Stimulated activated CD8-positive, alpha-beta memory T cell treated with anti-CD3 and anti-CD28 coated beads, Interleukin-12 subunit alpha, Interleukin-12 subunit beta, amount 100 ng/mL, for 1 hour (primary cell): ENCODE measurements around the gene FGGY.
"Not testable (repeated sequence)": the region's sequence is repeated elsewhere in the genome, so short reads cannot be mapped to it uniquely, and the experiment has no call there.

Source experiments
- DNase-seq: peaks from one replicate; pipeline ENCODE4 v3.0.0-alpha.2; 2020; ENCODE audit warnings: low read depth

The FGGY gene

GRCh38 chr1:59443310-59443709, 146.4 kb downstream of the FGGY start:
- DNase-seq = no peak

- DNase-seq = no peak
Observed at GRCh38 chr1:59444520-59444919, 147.6 kb downstream of the FGGY start.

DNA sequence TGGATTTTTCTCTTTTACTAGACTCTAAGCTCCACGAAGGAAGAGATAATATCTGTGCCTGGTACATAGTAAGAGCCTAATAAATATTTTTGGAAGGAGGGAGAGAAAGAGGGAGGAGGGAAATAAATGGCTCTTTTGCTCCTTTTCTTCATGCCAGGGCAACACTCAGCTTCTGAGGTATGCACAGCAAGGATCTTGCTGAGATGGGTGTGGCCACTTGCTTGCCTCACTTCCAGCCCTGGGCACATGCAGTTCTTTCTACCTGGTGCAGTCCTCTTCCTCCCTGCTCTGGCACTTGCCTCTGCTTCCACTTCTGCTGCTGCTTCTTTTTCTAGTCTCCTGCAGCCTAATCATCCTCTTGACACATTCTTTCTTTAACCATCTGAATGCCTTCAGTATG, 148.1 kb downstream of the FGGY start:
- no peak for DNase-seq

- DNase-seq = no peak
Observed at GRCh38 chr1:59446257-59446901, 149.5 kb downstream of the FGGY start.

DNA sequence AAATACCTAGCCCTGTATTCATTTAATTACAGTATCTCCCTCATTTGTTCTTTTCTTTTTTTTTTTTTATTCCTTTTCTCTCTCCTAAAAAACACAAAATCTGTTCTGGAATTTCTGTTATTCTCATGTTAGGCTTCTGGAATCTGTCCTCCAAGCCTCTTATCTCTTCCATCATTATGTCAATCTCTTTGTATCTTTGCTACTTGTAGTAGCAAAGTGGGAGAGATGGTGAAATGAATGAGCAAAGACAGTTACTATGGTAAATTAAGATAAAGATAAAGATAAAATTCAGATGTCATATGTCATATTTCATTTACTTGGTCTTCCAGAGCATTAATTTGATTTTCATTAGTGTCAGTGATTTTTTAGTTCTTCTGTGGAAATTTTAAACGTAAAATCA, 155.1 kb downstream of the FGGY start:
- DNase-seq = no peak

GRCh38 chr1:59452559-59452958, 155.7 kb downstream of the FGGY start:
- no peak for DNase-seq

GRCh38 chr1:59453297-59453968, 156.5 kb downstream of the FGGY start:
- DNase-seq = no peak

DNA sequence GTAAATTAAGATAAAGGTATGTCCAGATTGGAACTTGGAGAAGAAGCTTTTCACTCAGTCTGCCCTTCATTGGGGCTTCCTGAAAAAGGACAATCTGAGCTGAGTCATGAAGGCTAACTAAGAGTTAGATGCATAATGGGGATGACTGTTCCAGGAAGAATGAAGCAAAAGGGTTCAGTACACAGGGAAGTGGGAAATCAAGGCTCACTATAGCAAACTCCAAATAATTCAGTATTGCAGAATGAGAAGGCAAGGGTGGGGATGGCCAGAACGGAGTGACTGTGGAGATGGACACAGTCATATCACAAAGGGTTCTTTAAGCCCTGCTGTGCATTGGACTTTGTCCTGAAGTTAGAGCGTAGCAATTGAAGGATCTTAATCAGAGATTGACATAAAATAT, 158.3 kb downstream of the FGGY start:
- DNase-seq = no peak

DNA sequence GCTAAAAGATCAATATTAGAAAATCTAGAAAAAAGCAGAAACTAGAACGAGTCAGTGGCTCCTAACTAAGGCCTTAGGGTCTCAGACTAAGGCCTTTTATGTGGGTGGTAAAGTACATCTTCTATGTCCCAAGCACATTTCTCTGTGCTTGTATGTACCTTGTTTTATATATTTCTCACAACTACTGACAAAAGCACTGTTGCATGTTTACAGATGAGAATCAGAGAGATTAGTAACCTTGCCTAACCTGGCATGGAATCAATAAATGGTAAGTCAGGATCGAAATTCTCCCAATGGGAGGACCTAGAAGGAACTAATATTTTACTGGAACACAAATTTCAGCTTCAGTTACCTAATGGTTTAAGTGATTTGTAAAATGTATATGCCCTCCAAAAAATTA, 160.9 kb downstream of the FGGY start:
- DNase-seq = no peak

DNA sequence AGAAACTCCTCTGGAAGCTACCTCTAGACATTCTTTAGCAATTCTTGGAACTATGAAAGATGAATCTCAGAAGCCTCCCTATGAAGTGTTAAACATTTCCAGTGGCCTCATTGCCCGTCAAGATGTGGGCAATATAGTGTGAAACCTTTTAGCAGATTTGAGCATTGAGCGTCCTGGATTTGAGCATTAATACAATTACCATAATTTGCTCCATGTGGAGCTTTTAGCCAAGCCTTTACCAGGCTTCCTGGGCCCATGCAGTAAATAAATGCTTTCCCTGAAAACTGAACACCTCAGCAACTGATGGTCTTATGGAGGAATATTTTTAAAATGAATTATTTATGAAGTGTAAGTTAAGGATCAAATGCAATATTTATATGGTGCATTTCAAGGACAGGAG, 162.0 kb downstream of the FGGY start:
- DNase-seq = no peak

- not testable (repeated sequence) for DNase-seq
Observed at GRCh38 chr1:59462942-59463341, 166.0 kb downstream of the FGGY start.

DNA sequence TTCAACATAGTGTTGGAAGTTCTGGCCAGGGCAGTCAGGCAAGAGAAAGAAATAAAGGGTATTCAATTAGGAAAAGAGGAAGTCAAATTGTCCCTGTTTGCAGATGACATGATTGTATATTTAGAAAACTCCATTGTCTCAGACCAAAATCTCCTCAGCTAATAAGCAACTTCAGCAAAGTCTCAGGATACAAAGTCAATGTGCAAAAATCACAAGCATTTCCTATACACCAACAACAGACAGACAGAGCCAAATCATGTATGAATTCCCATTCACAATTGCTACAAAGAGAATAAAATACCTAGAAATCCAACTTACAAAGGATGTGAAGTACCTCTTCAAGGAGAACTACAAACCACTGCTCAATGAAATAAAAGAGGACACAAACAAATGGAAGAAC, 168.6 kb downstream of the FGGY start:
- not testable (repeated sequence) for DNase-seq

DNA sequence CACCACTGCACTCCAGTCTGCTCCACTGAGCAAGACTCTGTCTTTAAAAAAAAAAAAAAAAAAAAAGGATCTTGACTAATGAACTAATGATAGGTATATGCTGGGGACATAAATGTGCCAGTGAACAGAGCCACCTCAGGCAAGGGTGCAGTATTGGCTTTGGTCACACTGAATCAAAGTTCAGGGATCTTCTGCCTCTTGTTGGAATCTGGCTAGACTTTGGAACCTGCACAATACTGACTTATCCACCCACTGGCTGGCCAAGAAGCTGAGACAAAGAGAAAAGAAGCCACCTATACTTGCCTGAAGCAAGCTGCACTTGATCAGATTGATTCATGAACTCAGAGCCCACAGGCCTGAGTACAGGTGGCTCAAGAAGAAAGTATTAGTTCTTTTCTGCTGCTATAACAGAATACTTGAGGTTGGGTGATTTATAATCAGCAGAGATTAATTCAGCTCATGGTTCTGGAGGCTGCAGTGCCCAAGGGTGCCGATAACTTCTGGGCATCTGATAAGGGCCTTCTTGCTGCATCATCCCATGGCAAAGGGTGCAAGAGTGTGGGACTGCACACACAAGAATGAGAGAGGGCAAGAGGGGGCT, 172.0 kb downstream of the FGGY start:
- no peak for DNase-seq

DNA sequence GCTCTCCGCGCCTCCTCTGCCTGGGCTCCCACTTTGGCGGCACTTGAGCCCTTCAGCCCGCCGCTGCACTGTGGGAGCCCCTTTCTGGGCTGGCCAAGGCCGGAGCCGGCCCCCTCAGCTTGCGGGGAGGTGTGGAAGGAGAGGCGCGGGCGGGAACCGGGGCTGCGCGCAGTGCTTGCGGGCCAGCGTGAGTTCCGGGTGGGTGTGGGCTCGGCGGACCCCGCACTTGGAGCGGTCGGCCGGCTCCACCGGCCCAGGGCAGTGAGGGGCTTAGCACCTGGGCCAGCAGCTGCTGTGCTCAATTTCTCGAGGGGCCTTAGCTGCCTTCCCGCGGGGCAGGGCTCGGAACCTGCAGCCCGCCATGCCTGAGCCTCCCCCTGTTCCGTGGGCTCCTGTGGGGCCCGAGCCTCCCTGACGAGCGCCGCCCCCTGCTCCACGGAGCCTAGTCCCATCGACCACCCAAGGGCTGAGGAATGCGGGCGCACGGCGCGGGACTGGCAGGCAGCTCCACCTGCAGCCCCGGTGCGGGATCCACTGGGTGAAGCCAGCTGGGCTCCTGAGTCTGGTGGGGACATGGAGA, 175.2 kb downstream of the FGGY start:
- DNase-seq = not testable (repeated sequence)

DNA sequence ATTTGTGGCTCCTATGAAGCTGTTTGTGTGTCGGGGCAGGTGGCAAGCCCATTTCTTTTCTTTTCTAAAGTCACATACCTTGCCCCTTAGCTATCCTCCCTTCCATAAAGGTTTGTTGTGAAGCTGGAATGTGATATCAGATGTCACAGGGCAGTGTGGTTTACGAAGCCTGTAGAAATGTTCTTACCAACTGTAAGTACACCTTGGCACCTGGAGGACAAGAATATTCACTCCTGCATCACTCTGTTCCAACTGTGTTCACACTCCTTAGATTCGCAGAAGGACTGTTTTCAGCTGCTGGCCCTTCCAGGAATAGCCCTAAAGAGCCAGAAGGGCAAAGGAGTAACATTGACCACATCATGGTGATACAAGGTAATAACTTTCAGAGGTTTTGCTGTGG, 176.9 kb downstream of the FGGY start:
- DNase-seq = no peak

- no peak for DNase-seq
Observed at GRCh38 chr1:59474496-59474895, 177.6 kb downstream of the FGGY start.

DNA sequence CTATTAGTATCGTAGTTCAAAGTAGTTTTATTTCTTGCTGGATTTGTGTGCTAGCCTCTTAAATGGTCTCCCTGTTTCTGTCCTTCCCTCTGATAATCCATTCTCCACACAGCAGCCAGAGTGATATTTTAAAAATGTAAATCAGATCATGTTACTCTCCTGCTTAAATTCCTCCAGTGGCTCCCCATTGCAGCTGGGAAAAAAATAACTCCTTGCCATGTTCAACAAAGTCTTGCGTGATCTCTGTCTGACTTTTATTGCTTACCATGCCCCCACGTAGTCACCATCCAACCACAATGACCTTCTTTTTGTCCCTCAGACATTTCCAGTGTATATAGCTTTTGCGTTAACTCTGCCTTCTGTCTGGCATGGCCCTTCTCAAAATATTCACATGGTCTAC, 178.8 kb downstream of the FGGY start:
- DNase-seq = no peak

- no peak for DNase-seq
Observed at GRCh38 chr1:59477286-59477685, 180.4 kb downstream of the FGGY start.

DNA sequence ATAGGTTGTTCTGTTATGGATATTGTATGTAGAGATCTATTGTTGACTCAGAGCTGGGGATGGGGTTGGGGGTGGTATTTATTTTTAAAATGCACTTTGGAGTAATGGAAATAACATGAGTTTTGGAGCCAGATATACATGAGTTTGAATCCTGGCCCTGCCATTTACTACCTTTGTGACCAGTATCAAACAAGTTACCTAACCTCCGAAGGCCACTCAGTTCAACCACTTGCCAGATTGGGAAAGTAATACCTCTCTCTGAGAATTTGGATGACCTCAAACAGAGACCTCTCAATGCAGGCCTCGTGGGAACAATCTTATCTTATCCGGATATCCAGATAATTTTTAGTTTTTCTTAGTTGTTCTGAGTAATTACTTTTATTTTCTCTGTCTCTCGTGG, 181.0 kb downstream of the FGGY start:
- no peak for DNase-seq

DNA sequence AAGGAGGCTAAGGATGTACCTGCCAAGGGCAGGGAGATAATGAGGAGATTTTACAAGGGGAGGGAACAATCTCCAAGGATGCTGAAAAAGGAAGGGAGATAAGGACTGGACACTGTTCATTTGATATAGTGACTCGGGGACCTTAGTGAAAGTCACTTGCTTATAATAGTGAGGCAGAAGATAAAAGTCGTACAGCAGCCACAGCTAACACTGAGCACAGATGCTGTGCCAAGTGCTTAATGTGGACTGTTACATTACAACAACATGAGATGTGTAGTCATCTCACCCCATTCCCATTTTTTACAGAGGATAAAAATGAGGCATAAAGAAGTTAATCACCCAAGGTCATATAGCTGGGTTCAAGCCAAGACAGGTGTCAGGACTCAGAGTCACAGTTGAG, 181.9 kb downstream of the FGGY start:
- DNase-seq = no peak

DNA sequence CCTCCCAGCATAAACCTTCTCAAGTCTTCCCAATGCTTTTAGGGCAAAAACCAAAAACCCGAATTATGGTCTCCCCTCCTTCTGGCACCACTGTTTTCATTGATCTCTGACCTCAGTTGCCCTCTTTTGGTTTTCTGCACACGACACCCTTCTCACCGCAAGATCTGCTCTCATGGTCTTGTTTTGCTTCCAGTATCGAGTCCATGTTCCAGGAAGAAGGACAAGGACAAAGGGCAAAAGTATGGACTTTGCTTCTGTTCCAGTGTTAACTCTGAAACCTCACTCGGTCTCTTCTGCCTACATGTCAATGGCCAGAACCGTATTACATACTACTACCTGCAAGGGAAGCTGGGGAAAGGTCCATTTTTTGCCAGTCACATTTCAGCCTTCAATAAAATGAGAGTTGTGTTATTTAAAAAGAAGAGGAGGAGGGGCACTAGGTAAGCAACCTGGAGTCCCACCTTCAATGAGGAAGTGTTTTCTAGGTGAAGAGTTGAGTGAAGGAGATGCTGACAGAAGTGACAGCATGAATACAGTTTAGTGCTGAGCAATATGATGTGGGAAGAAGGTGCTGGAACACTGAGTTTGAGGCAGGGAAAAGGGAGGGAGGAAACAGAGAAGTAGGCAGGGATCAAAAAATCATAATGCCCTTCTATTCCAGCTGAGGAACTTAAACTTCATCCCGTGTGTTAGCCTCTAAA, 183.4 kb downstream of the FGGY start:
- no peak for DNase-seq

- DNase-seq = no peak
Observed at GRCh38 chr1:59481881-59482505, 185.1 kb downstream of the FGGY start.
